ENCODE results near the gene CDKN2C.
"Not testable (repeated sequence)": the region's sequence is repeated elsewhere in the genome, so short reads cannot be mapped to it uniquely, and the experiment has no call there.

The CDKN2C gene

DNA sequence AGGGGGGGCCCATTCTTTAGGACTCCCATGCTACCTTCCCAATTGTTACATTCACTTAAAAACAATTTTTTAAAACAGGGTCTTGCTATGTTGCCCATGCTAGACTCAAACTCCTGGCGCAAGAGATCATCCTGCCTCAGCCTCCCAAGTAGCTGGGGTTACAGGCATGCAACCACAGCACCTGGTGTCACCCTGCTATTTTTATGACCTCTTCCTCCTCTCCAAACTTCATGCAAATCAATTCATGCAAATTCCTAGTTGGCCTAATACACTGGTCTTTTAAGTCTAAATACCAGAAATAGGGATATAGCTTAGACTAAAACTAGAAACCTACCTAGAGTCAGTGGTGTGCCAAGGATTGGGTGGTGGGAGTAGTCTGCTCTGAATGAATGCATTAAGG lies 30.1 kb downstream of the CDKN2C start:
- DNase-seq, result no peak
- Histone ChIP-seq H3K27me3 (no peaks in the 10 kb centered on the region), H3K36me3 (no peaks in the 10 kb centered on the region), H3K4me1 (no peaks in the 10 kb centered on the region), H3K4me3 (ENCODE audit: low read depth, low read length) (no peak overlapping the region), H3K9me3 (no peaks in the 10 kb centered on the region)
- TF ChIP-seq, protein P1, sequence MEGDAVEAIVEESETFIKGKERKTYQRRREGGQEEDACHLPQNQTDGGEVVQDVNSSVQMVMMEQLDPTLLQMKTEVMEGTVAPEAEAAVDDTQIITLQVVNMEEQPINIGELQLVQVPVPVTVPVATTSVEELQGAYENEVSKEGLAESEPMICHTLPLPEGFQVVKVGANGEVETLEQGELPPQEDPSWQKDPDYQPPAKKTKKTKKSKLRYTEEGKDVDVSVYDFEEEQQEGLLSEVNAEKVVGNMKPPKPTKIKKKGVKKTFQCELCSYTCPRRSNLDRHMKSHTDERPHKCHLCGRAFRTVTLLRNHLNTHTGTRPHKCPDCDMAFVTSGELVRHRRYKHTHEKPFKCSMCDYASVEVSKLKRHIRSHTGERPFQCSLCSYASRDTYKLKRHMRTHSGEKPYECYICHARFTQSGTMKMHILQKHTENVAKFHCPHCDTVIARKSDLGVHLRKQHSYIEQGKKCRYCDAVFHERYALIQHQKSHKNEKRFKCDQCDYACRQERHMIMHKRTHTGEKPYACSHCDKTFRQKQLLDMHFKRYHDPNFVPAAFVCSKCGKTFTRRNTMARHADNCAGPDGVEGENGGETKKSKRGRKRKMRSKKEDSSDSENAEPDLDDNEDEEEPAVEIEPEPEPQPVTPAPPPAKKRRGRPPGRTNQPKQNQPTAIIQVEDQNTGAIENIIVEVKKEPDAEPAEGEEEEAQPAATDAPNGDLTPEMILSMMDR (IDR thresholded peaks at IDR 0.05; ENCODE audit: low read depth, low read length), result no peak

GRCh38 chr1:51000651-51001050 lies 30.6 kb downstream of the CDKN2C start:
- H3K9me3 ChIP-seq, result no peaks in the 10 kb centered on the region
- H3K4me3 ChIP-seq (ENCODE audit: low read depth, low read length), result no peak overlapping the region
- TF ChIP-seq, protein P1 (IDR thresholded peaks at IDR 0.05; ENCODE audit: low read depth, low read length), result no peak
- H3K27me3 ChIP-seq, result no peaks in the 10 kb centered on the region
- no peak for DNase-seq
- no peaks in the 10 kb centered on the region for H3K4me1 ChIP-seq
- H3K36me3 ChIP-seq, result no peaks in the 10 kb centered on the region

DNA sequence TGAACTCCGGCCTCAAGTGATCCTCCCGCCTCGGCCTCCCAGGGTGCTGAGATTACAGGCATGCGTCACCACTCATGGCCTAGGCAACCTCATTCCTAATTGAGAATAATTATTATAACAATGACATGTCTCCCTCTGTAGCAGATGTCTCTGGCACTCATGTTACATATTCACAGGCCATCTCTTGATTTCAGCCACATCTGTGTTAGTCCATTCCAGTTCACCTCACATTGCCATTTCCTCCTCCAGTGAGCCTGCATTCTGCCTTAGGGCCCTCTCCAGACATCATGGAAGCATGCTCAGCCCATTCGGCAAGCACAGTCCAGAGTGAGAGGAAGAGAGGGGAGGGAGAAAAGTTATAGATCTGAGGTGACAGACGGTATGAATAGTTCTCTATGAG lies 32.5 kb downstream of the CDKN2C start:
- no peaks in the 10 kb centered on the region for H3K36me3 ChIP-seq
- H3K9me3 ChIP-seq, result no peaks in the 10 kb centered on the region
- H3K4me1 ChIP-seq, result no peaks in the 10 kb centered on the region
- TF ChIP-seq, protein P1 (IDR thresholded peaks at IDR 0.05; ENCODE audit: low read depth, low read length), result no peak
- DNase-seq, result no peak
- H3K27me3 ChIP-seq, result no peaks in the 10 kb centered on the region
- H3K4me3 ChIP-seq (ENCODE audit: low read depth, low read length), result no peak overlapping the region

- not testable (repeated sequence) for H3K4me3 ChIP-seq (ENCODE audit: low read depth, low read length); H3K27me3 ChIP-seq; DNase-seq; H3K4me1 ChIP-seq; H3K9me3 ChIP-seq; H3K36me3 ChIP-seq
Observed at GRCh38 chr1:51005549-51005948, 35.5 kb downstream of the CDKN2C start.

- H3K4me3 ChIP-seq (ENCODE audit: low read depth, low read length), result no peak overlapping the region
- no peaks in the 10 kb centered on the region for H3K9me3 ChIP-seq
- TF ChIP-seq, protein P1 (IDR thresholded peaks at IDR 0.05; ENCODE audit: low read depth, low read length), result no peak
- H3K27me3 ChIP-seq, result no peaks in the 10 kb centered on the region
- DNase-seq, result no peak
- no peaks in the 10 kb centered on the region for H3K36me3 ChIP-seq
- no peaks in the 10 kb centered on the region for H3K4me1 ChIP-seq
Observed at GRCh38 chr1:51009381-51009780, 39.3 kb downstream of the CDKN2C start.

- TF ChIP-seq, protein P1 (IDR thresholded peaks at IDR 0.05; ENCODE audit: low read depth, low read length), result no peak
- Histone ChIP-seq H3K36me3 (no peaks in the 10 kb centered on the region), H3K4me3 (ENCODE audit: low read depth, low read length) (no peak overlapping the region), H3K27me3 (no peaks in the 10 kb centered on the region), H3K4me1 (no peaks in the 10 kb centered on the region), H3K9me3 (no peaks in the 10 kb centered on the region)
- no peak for DNase-seq
Observed at GRCh38 chr1:51014878-51015277, 44.8 kb downstream of the CDKN2C start.

DNA sequence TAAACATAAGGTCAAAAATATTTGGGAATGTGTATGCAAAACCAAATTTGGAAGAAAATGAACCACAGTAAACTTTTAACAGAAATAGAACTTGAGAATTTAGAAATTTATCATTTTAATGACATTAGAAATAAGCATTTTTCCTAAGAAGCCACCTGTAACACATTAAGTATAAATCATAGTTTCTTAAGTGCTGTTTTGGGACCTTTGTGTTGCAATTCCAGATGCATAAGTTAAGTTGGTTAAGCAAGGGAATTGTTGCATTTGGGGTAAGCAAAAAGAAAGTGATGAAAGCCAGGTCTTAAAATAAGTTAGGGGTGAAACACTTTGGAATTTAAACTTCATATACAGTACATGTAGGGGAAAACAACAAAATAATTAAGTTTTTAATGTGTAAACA lies 49.8 kb downstream of the CDKN2C start:
- TF ChIP-seq, protein P1 (IDR thresholded peaks at IDR 0.05; ENCODE audit: low read depth, low read length), result no peak
- Histone ChIP-seq H3K4me3 (ENCODE audit: low read depth, low read length) (no peak overlapping the region), H3K36me3 (no peaks in the 10 kb centered on the region), H3K27me3 (no peaks in the 10 kb centered on the region), H3K9me3 (no peaks in the 10 kb centered on the region), H3K4me1 (no peaks in the 10 kb centered on the region)
- DNase-seq, result no peak

Measured in BE2C (cell line).